ENCODE data around the gene IL17A. TPM values are rescaled to one million over a fixed set of nuclear protein-coding genes. Genes with fewer than 3 reads are reported as not detected.
"Not testable (repeated sequence)": the region's sequence is repeated elsewhere in the genome, so short reads cannot be mapped to it uniquely, and the experiment has no call there.

The IL17A gene
- total and polyA plus RNA-seq, 2 donors (not counting 1 experiment from before 2014, with no cell fraction given), result not detected

GRCh38 chr6:52162940-52163908, 23.0 kb upstream of the IL17A start:
- TF ChIP-seq CTCF (conservative IDR thresholded peaks at IDR 0.05 in 1 of 2, IDR thresholded peaks at IDR 0.05 in 1 of 2; ENCODE audit: low read depth in 1 of 2, low read length in 2 of 2) (peak; percentile 54 to 56), EZH2 (IDR thresholded peaks at IDR 0.05; ENCODE audit: low read length, missing control alignments) (no peak)
- Histone ChIP-seq H3K36me3 (ENCODE audit: control insufficient read depth, insufficient read depth, low read length) (no peaks in the 10 kb centered on the region), H3K4me3 (replicated peaks in 1 of 4; ENCODE audit: control extremely low read depth in 1 of 4, insufficient read depth in 1 of 4, low read depth in 3 of 4, low read length in 4 of 4) (no peak overlapping the region), H3K9ac (ENCODE audit: insufficient read depth, low read length) (no peak overlapping the region), H3K79me2 (ENCODE audit: control insufficient read depth, insufficient read depth, low read length) (no peaks in the 10 kb centered on the region), H4K20me1 (ENCODE audit: control insufficient read depth, extremely low read depth, insufficient read depth, low read length) (no peaks in the 10 kb centered on the region), H3K4me1 (ENCODE audit: control insufficient read depth, extremely low read depth, insufficient read depth, low read length) (no peaks in the 10 kb centered on the region), H2AFZ (ENCODE audit: low read length) (no peak overlapping the region), H3K27ac (ENCODE audit: insufficient read depth, low read length) (no peak overlapping the region), H3K27me3 (ENCODE audit: control insufficient read depth, insufficient read depth, low read length) (no peaks in the 10 kb centered on the region), H3K4me2 (ENCODE audit: extremely low read depth, insufficient read depth, low read length) (no peak overlapping the region), H3K9me3 (ENCODE audit: control insufficient read depth, insufficient read depth, low read depth, low read length) (no peaks in the 10 kb centered on the region)
- DNase-seq (ENCODE audit: low read depth in 2 of 2), result peak in 1 of 2 donors; percentile 40

- Histone ChIP-seq H3K9me3 (ENCODE audit: control insufficient read depth, insufficient read depth, low read depth, low read length) (no peaks in the 10 kb centered on the region), H3K4me2 (ENCODE audit: extremely low read depth, insufficient read depth, low read length) (no peak overlapping the region), H3K27me3 (ENCODE audit: control insufficient read depth, insufficient read depth, low read length) (no peaks in the 10 kb centered on the region), H3K36me3 (ENCODE audit: control insufficient read depth, insufficient read depth, low read length) (no peaks in the 10 kb centered on the region), H2AFZ (ENCODE audit: low read length) (no peak overlapping the region), H3K27ac (ENCODE audit: insufficient read depth, low read length) (no peak overlapping the region), H3K79me2 (ENCODE audit: control insufficient read depth, insufficient read depth, low read length) (no peaks in the 10 kb centered on the region), H3K4me3 (replicated peaks in 1 of 4; ENCODE audit: control extremely low read depth in 1 of 4, insufficient read depth in 1 of 4, low read depth in 3 of 4, low read length in 4 of 4) (no peak overlapping the region), H3K9ac (ENCODE audit: insufficient read depth, low read length) (no peak overlapping the region), H4K20me1 (ENCODE audit: control insufficient read depth, extremely low read depth, insufficient read depth, low read length) (no peaks in the 10 kb centered on the region), H3K4me1 (ENCODE audit: control insufficient read depth, extremely low read depth, insufficient read depth, low read length) (no peaks in the 10 kb centered on the region)
- DNase-seq (ENCODE audit: low read depth in 2 of 2), result no peak
- no peak for TF ChIP-seq CTCF (conservative IDR thresholded peaks at IDR 0.05 in 1 of 2, IDR thresholded peaks at IDR 0.05 in 1 of 2; ENCODE audit: low read depth in 1 of 2, low read length in 2 of 2)
Observed at GRCh38 chr6:52164319-52165094, 21.7 kb upstream of the IL17A start.

DNA sequence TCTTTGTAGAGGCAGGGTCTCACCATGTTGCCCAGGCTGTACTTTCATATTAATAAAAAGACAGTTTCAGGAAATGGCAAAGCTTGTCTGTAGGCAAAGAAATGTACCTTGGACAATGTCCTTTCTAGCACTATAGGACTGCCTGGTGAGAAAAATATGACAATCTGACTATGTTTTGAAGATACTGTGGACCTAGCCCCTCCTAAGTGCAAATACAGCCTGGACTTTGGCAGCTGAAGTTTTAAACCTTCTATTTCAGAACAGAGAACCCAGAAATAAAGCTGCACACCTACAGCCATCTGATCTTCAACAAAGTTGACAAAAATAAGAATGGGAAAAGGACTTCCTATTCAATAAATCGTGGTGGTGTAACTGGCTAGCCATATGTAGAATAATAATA, 18.9 kb upstream of the IL17A start:
- Histone ChIP-seq H3K27me3 (ENCODE audit: control insufficient read depth, insufficient read depth, low read length) (no peaks in the 10 kb centered on the region), H3K9ac (ENCODE audit: insufficient read depth, low read length) (no peak overlapping the region), H3K79me2 (ENCODE audit: control insufficient read depth, insufficient read depth, low read length) (no peaks in the 10 kb centered on the region), H3K9me3 (ENCODE audit: control insufficient read depth, insufficient read depth, low read depth, low read length) (no peaks in the 10 kb centered on the region), H3K4me3 (replicated peaks in 1 of 4; ENCODE audit: control extremely low read depth in 1 of 4, insufficient read depth in 1 of 4, low read depth in 3 of 4, low read length in 4 of 4) (no peak overlapping the region), H3K4me2 (ENCODE audit: extremely low read depth, insufficient read depth, low read length) (no peak overlapping the region), H3K36me3 (ENCODE audit: control insufficient read depth, insufficient read depth, low read length) (no peaks in the 10 kb centered on the region), H3K4me1 (ENCODE audit: control insufficient read depth, extremely low read depth, insufficient read depth, low read length) (no peaks in the 10 kb centered on the region), H4K20me1 (ENCODE audit: control insufficient read depth, extremely low read depth, insufficient read depth, low read length) (no peaks in the 10 kb centered on the region), H3K27ac (ENCODE audit: insufficient read depth, low read length) (no peak overlapping the region), H2AFZ (ENCODE audit: low read length) (no peak overlapping the region)
- TF ChIP-seq EZH2 (IDR thresholded peaks at IDR 0.05; ENCODE audit: low read length, missing control alignments) (no peak), CTCF (conservative IDR thresholded peaks at IDR 0.05 in 1 of 2, IDR thresholded peaks at IDR 0.05 in 1 of 2; ENCODE audit: low read depth in 1 of 2, low read length in 2 of 2) (no peak)
- no peak for DNase-seq (ENCODE audit: low read depth in 2 of 2)

GRCh38 chr6:52168351-52168750, 17.8 kb upstream of the IL17A start:
- H3K79me2 ChIP-seq (ENCODE audit: control insufficient read depth, insufficient read depth, low read length); H4K20me1 ChIP-seq (ENCODE audit: control insufficient read depth, extremely low read depth, insufficient read depth, low read length); H3K9ac ChIP-seq (ENCODE audit: insufficient read depth, low read length); DNase-seq (ENCODE audit: low read depth in 2 of 2); H3K4me2 ChIP-seq (ENCODE audit: extremely low read depth, insufficient read depth, low read length); H2AFZ ChIP-seq (ENCODE audit: low read length); H3K4me3 ChIP-seq (replicated peaks in 1 of 4; ENCODE audit: control extremely low read depth in 1 of 4, insufficient read depth in 1 of 4, low read depth in 3 of 4, low read length in 4 of 4); H3K27ac ChIP-seq (ENCODE audit: insufficient read depth, low read length); H3K27me3 ChIP-seq (ENCODE audit: control insufficient read depth, insufficient read depth, low read length); H3K9me3 ChIP-seq (ENCODE audit: control insufficient read depth, insufficient read depth, low read depth, low read length); H3K4me1 ChIP-seq (ENCODE audit: control insufficient read depth, extremely low read depth, insufficient read depth, low read length); H3K36me3 ChIP-seq (ENCODE audit: control insufficient read depth, insufficient read depth, low read length): not testable (repeated sequence)
